IPS DF 19.7 (cell line): ENCODE data around the gene TMEM229B.

ENCODE experiments used
- DNase-seq: peaks from one replicate; pipeline ENCODE4 v3.0.0-alpha.2; 2013; ENCODE audit warnings: low read depth, low spot score

Gene TMEM229B

DNA sequence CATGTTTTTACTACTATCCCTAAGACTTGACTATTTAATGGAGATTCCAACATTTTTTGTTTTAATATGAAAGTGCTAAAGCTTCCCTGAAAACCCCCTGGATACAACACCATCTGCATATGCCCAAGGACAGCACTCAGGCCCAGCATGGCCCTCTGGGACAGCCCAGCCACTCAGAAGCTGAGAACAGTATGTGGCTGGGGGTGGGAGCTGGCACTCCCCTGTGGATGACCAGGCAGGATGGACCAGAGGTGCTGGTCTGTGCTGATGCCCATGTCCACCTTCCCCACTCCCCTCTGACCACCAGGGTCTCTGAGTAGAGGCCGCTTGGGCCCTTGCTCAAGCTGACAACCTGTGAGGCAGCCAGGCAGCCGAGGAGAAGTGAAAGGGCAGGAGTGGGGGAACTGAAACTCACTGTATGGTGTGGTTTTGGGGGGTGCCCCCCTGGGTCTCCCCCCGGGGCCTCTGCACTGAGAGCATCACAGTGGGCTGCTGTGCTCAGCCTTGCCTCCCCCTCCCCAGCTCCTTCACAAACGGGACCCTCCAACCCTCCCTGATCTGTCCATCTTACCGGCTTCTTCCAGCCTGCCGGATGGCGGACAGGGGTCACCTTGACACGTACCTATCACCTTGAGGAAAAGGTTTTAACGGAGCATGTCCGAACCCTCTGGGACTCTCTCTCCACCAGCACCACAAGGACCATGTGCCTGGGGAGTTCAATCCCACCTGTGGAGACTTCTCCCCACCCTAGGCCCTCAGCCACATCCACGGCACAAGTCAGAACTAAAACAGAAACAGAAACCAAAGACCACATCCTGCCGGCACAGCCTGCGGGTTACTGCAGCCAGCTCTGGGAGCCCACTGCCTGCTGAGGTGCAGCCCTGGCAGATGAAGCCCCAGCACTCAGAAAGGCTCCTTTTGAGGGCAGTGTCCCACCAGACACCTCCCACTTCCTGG lies at the start of gene TMEM229B:
TSS of gene TMEM229B (minus strand) at position 785 of the 957 bp plus-strand sequence. CDS start 14,798 bp downstream, outside the sequence.
- no peak for DNase-seq

GRCh38 chr14:67537736-67538135 lies 49.2 kb upstream of the TMEM229B start:
- no peak for DNase-seq

- no peak for DNase-seq
Observed at GRCh38 chr14:67536087-67536486, 47.6 kb upstream of the TMEM229B start.

DNA sequence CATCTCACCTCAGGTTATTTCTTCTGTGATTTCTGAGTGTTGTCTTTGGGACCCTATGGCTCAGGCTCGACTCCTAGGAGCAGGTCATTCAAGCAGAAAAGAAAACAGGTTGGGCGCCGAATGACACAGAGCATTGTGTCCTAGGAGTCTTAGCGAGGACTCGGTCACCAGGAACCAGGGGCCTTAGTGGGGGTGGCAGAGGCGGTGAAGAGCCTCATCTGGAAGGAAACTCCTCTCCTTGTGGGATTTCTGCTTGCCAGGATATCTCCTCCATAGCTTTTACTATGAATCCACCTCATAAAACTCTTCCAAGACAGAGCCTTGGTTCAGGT lies 45.2 kb upstream of the TMEM229B start:
- DNase-seq, result no peak

- DNase-seq, result no peak
Observed at GRCh38 chr14:67532998-67533753, 44.7 kb upstream of the TMEM229B start, which contains the start of gene PLEKHH1. Gene PLEKHH1 (plus strand): TSS chr14:67533290. CDS start chr14:67541868, 8,578 bp downstream.

GRCh38 chr14:67532606-67532997 lies 44.1 kb upstream of the TMEM229B start:
- no peak for DNase-seq

GRCh38 chr14:67529947-67530935 lies 41.7 kb upstream of the TMEM229B start:
- no peak for DNase-seq

- no peak for DNase-seq
Observed at GRCh38 chr14:67528276-67528675, 39.8 kb upstream of the TMEM229B start.

GRCh38 chr14:67527756-67528155 lies 39.2 kb upstream of the TMEM229B start:
- no peak for DNase-seq

DNA sequence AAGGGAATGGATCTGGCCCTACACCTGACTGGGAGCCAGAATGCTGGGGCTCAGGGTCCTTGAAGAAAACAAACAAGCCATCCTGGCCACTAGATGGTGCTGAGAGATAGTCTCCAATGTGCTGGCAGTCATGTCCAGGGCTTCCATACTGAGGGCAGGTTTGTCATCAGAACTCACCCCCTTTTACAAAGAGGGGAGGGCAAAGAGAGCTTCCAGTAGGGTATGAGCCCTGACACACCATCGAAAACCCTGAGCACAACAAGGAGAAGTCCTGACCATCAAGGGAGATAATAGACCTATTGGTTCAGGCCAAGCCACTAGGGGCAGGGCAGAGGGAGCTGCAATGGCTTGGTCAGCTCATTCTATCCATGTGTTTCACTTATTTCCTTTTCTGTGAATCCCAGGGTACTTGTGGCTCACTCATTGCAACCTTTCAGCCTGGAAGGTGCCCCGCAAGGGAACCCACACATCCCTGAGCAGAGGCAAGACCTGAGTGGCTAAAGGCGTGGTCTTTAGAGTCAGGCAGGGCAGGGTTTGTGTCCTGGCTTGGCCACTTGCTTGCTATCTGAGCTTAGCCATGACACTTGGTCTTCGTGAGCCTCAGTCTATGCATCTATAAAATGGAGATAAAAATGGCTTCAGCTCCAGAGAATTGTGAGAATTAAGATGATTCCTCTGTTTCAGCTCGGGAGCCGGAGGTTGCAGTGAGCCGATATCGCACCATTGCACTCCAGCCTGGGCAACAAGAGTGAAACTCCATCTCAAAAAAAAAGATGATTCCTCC lies 38.3 kb upstream of the TMEM229B start:
- DNase-seq, result peak; percentile 80

DNA sequence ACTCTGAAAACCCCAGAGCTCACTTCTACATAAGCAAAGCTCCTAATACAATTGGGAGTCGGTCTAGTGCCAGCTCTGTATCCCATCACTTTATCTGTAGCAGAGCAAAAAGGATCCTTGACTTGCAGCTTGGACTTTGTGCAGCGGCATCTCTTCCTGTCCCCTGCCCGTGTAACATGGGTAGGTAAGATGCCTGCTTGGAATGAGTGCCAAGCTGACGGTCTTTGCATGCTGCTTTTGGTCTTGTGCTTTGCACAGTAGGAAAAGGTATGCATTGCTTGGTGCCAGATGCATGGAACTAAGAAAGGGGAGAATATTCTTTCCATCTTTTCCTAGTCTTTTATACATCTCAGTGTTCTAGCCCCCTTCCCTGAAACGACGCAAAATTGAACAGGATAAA lies 37.7 kb upstream of the TMEM229B start:
- DNase-seq, result no peak

DNA sequence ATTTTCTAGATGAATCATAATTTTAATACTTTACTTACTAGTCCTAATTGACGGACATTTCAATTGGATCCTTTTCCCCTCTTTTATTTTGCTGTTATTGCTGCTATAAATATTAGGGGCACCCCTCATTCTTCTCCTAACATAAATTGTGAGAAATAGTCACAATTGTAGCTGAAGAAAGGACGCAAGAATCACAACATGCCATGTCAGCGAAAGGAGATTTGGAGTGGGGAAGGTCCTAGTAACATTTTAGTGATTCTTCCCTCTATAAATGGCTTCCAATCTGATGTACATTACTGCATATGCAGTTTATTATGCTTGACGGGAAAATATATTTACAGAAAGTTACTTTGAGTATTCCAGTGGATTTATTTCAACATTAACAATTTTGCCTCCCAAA lies 36.9 kb upstream of the TMEM229B start:
- no peak for DNase-seq

- DNase-seq, result no peak
Observed at GRCh38 chr14:67524634-67524963, 36.1 kb upstream of the TMEM229B start.

- DNase-seq, result no peak
Observed at GRCh38 chr14:67523764-67524633, 35.5 kb upstream of the TMEM229B start.

DNA sequence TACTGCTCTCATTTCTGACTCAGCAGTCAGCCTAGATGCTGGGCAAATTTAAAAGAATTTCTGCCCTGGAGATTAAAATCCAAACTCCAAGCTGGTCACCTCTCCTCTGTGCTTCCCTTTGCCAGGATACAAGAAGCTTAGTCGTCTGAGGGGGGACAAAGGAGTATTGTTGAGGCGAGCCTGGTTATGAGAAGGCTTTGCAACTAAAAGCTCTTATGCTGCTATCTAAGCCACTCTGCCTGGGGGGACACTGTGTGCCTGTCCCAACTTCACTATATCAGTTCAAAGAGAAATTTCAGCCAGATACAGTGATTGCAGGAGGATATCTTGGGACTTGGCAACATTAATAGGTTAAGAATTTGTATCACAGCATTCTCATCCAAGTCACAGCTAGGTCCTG lies 33.7 kb upstream of the TMEM229B start:
- DNase-seq, result no peak

DNA sequence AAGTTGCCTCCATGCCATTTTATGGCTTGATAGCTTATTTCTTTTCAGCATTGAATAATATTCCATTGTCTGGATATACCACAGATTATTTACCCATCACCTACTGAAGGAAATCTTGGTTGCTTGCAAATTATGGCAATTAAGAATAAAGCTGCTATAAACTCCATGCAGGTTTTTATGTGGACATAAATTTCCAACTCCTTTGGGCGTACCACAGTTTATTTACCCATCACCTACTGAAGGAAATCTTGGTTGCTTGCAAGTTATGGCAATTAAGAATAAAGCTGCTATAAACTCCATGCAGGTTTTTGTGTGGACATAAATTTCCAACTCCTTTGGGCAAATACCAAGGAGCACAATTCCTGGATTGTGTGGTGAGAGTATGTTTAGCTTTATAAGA lies 32.0 kb upstream of the TMEM229B start:
- no peak for DNase-seq

- DNase-seq, result no peak
Observed at GRCh38 chr14:67519406-67519805, 30.9 kb upstream of the TMEM229B start.

DNA sequence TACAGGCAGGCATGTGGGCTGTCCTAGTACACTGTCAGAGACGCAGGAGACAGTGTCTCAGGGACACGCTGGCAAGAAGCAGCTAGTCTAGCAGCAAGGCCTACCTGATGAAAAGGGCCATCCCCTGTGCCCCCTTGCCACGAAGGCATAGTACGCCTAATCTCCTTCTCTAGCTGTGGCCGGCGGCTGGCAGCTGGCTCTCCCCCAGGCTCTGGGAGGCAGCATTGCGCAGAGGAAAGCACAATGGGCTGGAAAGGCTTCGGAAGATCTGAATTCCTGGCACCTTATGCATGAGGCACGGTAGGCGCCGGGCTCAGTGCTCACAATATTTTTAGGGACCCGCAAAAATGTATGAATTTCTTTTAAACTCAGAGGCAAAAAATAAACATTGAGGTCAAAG lies 28.6 kb upstream of the TMEM229B start:
- no peak for DNase-seq

DNA sequence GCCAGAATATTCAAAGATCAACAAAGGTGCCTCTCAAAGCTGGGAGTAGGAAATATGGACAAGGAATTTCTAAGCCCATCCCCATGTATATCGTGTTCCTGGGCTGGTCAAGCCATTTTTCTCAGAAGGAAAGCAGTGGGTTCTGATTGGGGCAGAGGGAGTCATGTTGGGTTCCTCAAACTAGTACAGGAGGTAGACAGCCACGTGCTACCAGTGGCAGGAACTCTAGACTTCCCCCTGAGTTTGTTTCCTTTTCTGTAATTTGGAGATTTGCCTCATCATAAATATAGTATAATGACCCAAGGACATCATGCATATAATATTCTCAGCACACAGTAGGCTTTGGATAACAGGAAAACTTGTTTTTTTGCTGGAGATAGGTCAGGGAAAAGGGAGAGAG lies 28.2 kb upstream of the TMEM229B start:
- DNase-seq, result no peak
